Suprapubic skin (tissue), 4 donors: ENCODE data around the gene RFX7. TPM values are rescaled to one million over a fixed set of nuclear protein-coding genes. Genes with fewer than 3 reads are reported as not detected.

Source experiments
- DNase-seq, 2 donors: peaks; one replicate each; pipeline ENCODE4 v3.0.0-alpha.2; 2019; ENCODE audit warnings: low spot score in 2 of 2
- H3K27ac ChIP-seq: fragments of 200-600 bp; sonication (generic); one replicate; pipeline ENCODE4 v1.5.1; 2019
- H3K27me3 ChIP-seq: fragments of 200-600 bp; sonication (generic); one replicate; pipeline ENCODE4 v1.5.1; 2019
- H3K36me3 ChIP-seq: fragments of 200-600 bp; sonication (generic); one replicate; pipeline ENCODE4 v1.5.1; 2019
- H3K4me1 ChIP-seq: fragments of 200-600 bp; sonication (generic); one replicate; pipeline ENCODE4 v1.5.1; 2019
- H3K4me3 ChIP-seq: fragments of 200-600 bp; sonication (generic); one replicate; pipeline ENCODE4 v1.5.1; 2019; ENCODE audit warnings: mild to moderate bottlenecking
- H3K9me3 ChIP-seq: fragments of 200-600 bp; sonication (generic); one replicate; pipeline ENCODE4 v1.5.1; 2019
- EP300 ChIP-seq: sonication (generic); formaldehyde crosslinking; IDR thresholded peaks from one replicate; pipeline ENCODE4 v1.6.1; 2017; ENCODE audit warnings: antibody characterized with exemption
- POLR2A ChIP-seq, 2 donors: fragments of 450-650 bp; IDR thresholded peaks; one replicate each; pipeline ENCODE4 v1.6.1; 2017; ENCODE audit warnings: antibody characterized with exemption in 2 of 2, mild to moderate bottlenecking in 2 of 2, moderate library complexity in 2 of 2
- POLR2AphosphoS5 ChIP-seq, 3 donors: sonication (generic); formaldehyde crosslinking; IDR thresholded peaks; one replicate each; pipeline ENCODE4 v1.6.1; 2017; ENCODE audit warnings: antibody characterized with exemption in 3 of 3
- WGBS: methylation state at CpG from one replicate; pipeline ENCODE4 v1.1.5; 2018; 5-methylcytosine and 5-hydroxymethylcytosine counted together
- total RNA-seq, 4 donors: library from RNA; depleted of rRNA; stranded (reverse); fragments of >200 nt; gene quantifications; one replicate each; pipeline ENCODE4 v1.1.0, GENCODE V29; 2016
- TF ChIP-seq, protein P1 (sequence below), 2 donors: fragments of 200-600 bp in 1 of 2; fragments of 450-650 bp in 1 of 2; sonication (generic) in 1 of 2; IDR thresholded peaks; one replicate each; pipeline ENCODE4 v1.5.1; 2016 to 2019; ENCODE audit warnings: antibody characterized with exemption in 2 of 2, mild to moderate bottlenecking in 1 of 2, moderate library complexity in 1 of 2

RFX7 gene
- total RNA-seq, 4 donors from 2014 or later, result 17.8 to 40.4 (median 22.2) TPM

DNA sequence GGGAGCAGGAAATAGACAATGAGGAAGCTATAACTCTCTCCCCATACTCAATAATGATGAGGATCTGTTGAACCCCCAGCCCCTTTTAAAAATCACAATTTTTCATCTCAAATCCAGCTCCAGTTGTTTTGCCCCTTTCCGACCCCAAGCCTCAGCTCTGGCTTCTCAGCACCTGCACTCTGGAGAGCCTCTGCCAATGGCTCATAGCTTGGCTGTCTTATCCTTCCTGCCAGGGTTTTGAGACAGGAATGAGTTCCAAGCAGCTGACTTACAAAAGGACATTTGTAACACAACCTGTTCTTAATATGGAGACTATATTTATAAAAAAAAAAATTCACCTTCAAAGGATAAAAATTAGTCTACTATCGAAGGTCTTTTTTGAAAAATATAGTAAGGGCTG is 144.4 kb downstream of the RFX7 start:
- no peak for DNase-seq
- TF ChIP-seq EP300 (no peak), POLR2AphosphoS5 (IDR thresholded peaks at IDR 0.05) (no peak), POLR2A (IDR thresholded peaks at IDR 0.05) (no peak)
- TF ChIP-seq, protein P1, sequence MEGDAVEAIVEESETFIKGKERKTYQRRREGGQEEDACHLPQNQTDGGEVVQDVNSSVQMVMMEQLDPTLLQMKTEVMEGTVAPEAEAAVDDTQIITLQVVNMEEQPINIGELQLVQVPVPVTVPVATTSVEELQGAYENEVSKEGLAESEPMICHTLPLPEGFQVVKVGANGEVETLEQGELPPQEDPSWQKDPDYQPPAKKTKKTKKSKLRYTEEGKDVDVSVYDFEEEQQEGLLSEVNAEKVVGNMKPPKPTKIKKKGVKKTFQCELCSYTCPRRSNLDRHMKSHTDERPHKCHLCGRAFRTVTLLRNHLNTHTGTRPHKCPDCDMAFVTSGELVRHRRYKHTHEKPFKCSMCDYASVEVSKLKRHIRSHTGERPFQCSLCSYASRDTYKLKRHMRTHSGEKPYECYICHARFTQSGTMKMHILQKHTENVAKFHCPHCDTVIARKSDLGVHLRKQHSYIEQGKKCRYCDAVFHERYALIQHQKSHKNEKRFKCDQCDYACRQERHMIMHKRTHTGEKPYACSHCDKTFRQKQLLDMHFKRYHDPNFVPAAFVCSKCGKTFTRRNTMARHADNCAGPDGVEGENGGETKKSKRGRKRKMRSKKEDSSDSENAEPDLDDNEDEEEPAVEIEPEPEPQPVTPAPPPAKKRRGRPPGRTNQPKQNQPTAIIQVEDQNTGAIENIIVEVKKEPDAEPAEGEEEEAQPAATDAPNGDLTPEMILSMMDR (IDR thresholded peaks at IDR 0.05), result no peak
- WGBS, result 85% methylated on average over 2 of the region's 2 CpGs
- Histone ChIP-seq H3K27me3 (no peaks in the 10 kb centered on the region), H3K27ac (no peak overlapping the region), H3K4me3 (no peak overlapping the region), H3K4me1 (peaks cover 6% of the 10 kb centered on the region), H3K9me3 (no peaks in the 10 kb centered on the region), H3K36me3 (peaks cover 42% of the 10 kb centered on the region)

DNA sequence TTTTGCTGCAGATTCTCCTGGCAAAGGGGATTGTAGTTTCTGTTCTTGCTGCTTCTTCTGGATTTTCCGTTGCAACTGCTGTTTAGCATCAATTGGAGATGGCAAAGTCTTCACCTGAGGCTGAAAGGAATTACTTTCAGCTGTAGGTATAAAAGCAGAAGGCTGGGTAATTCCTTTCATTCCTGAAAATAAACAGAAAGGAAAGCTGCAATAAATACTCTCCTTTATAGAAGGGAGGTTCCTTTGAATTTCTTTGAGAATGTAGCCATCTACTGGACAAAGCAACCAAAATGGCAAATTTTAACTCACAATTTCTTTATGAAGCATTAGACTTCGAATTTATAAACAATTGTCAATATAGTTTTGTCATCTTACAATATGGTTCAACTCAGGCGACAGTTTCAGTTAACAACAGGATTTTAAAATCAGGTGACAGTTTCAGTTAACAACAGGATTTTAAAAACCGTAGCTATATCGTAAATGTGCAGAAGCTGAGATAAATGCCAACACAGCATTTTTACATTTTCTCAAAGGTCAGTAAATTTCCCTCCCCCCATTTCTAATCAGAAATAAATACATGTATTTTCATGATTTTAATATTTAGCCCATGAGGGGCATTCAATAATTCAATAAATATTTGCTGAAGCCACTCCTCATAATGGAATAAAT is 145.3 kb downstream of the RFX7 start:
- WGBS, result 80% methylated on average over 5 of the region's 5 CpGs
- H3K9me3 ChIP-seq, result no peaks in the 10 kb centered on the region
- TF ChIP-seq EP300 (no peak), POLR2AphosphoS5 (IDR thresholded peaks at IDR 0.05) (no peak), POLR2A (IDR thresholded peaks at IDR 0.05) (no peak)
- TF ChIP-seq, protein P1 (IDR thresholded peaks at IDR 0.05), result no peak
- peaks cover 52% of the 10 kb centered on the region for H3K36me3 ChIP-seq
- no peak for DNase-seq
- H3K27ac ChIP-seq, result no peak overlapping the region
- H3K4me3 ChIP-seq, result no peak overlapping the region
- peaks cover 6% of the 10 kb centered on the region for H3K4me1 ChIP-seq
- no peaks in the 10 kb centered on the region for H3K27me3 ChIP-seq

DNA sequence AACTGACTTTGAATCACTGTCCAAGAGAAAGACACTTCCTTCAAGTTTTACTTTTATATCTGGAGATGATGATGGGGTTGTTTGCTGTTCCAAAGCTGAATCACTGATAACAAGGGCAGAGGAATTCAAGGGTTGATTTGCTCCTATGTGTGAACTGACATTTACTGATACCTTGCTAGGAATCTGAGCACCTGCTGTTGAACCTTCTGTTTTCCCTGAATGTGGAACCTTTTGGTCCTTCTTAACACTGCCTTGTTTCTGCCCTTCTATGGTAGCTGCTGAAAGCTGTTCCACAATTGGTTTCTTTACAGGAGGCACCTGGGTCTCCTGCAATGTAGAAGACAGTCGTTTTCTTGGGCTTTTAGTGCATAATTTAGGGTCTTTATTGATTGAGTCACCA is 148.3 kb downstream of the RFX7 start:
- H3K4me3 ChIP-seq, result no peak overlapping the region
- no peaks in the 10 kb centered on the region for H3K27me3 ChIP-seq
- H3K27ac ChIP-seq, result no peak overlapping the region
- no peaks in the 10 kb centered on the region for H3K9me3 ChIP-seq
- H3K4me1 ChIP-seq, result no peaks in the 10 kb centered on the region
- WGBS, result 56% methylated on average over 1 of the region's 1 CpG
- TF ChIP-seq, protein P1 (IDR thresholded peaks at IDR 0.05), result no peak
- TF ChIP-seq POLR2AphosphoS5 (IDR thresholded peaks at IDR 0.05), result no peak
- TF ChIP-seq EP300, result no peak
- no peak for TF ChIP-seq POLR2A (IDR thresholded peaks at IDR 0.05)
- no peak for DNase-seq
- H3K36me3 ChIP-seq, result peaks cover 48% of the 10 kb centered on the region

DNA sequence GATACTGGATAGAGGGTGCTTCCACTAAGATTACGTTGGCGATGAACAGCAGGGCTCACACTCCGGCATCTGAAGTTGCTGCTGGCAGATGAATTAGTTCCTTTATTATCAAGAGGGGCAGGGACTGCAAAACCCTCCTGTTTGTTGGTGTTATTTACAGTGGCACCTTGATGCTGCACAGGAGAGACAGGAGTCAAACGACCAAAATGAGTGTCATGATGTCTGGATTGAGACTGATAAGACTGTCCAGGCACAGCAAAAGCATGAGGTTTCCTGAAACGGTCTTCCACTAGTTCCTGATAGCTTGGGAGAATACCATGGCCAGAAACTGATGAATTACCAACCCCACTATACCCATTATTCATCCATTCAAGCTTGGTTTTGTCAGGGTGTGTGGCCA is 149.5 kb downstream of the RFX7 start:
- no peak overlapping the region for H3K27ac ChIP-seq
- no peak for DNase-seq
- H3K4me3 ChIP-seq, result no peak overlapping the region
- no peak for TF ChIP-seq POLR2A (IDR thresholded peaks at IDR 0.05)
- TF ChIP-seq, protein P1 (IDR thresholded peaks at IDR 0.05), result no peak
- no peak for TF ChIP-seq EP300
- no peak for TF ChIP-seq POLR2AphosphoS5 (IDR thresholded peaks at IDR 0.05)
- peaks cover 48% of the 10 kb centered on the region for H3K36me3 ChIP-seq
- H3K4me1 ChIP-seq, result no peaks in the 10 kb centered on the region
- H3K9me3 ChIP-seq, result no peaks in the 10 kb centered on the region
- WGBS, result 94% methylated on average over 5 of the region's 5 CpGs
- no peaks in the 10 kb centered on the region for H3K27me3 ChIP-seq

DNA sequence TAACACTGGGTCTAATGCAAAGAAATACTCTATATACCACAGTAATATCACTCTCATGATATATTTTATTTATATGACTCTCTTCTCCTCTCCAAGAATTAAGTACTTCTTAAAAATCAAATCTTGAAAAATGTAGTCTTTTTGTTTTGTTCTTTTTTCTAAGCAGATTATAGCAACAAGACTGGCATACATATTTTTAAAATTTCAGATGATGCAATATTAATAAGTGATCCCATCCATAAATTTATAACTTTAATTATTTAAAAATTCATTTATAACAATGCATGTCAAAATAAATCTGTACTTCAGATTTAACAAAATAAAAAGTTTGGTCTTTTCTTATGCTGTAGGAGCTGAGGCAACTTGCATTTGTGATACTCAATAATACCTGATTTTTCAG is 155.3 kb downstream of the RFX7 start:
- Histone ChIP-seq H3K9me3 (no peaks in the 10 kb centered on the region), H3K27me3 (no peaks in the 10 kb centered on the region)

DNA sequence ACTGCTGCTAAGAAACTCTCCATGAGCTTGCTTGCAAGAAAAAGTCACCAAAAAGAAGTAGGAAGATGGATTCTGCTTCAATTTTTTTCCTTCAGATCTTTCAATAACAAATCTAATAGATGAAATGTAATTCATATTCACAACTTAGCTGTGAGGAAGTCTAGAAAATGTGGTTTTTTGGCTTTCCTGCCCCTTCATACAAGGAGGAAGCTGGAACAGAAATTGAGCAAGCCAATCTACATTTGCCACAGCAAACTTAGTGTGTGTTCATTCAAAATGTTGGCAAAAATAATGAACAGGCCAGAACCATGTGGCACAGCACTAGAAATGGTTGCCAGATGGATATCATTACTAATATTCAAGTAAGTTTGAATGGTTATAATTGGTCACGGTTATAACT is 157.1 kb downstream of the RFX7 start:
- WGBS, result 69% methylated on average over 1 of the region's 1 CpG

More for the DNA sequence above, 155.3 kb downstream of the RFX7 start:
- Histone ChIP-seq H3K4me1 (no peaks in the 10 kb centered on the region), H3K27ac (no peak overlapping the region), H3K36me3 (peaks cover 2% of the 10 kb centered on the region), H3K4me3 (no peak overlapping the region)
- TF ChIP-seq POLR2AphosphoS5 (IDR thresholded peaks at IDR 0.05), result no peak
- no peak for DNase-seq

More for the DNA sequence above, 157.1 kb downstream of the RFX7 start:
- Histone ChIP-seq H3K4me3 (no peak overlapping the region), H3K4me1 (no peaks in the 10 kb centered on the region), H3K27ac (no peak overlapping the region), H3K36me3 (no peaks in the 10 kb centered on the region), H3K27me3 (no peaks in the 10 kb centered on the region), H3K9me3 (no peaks in the 10 kb centered on the region)
- no peak for TF ChIP-seq POLR2A (IDR thresholded peaks at IDR 0.05)
- TF ChIP-seq, protein P1 (IDR thresholded peaks at IDR 0.05), result no peak
- no peak for TF ChIP-seq POLR2AphosphoS5 (IDR thresholded peaks at IDR 0.05)
- no peak for TF ChIP-seq EP300
- no peak for DNase-seq
